HUES48 (cell line): ENCODE results near the gene RHBDF1.
"Not testable (repeated sequence)": the region's sequence is repeated elsewhere in the genome, so short reads cannot be mapped to it uniquely, and the experiment has no call there.

ENCODE experiments used
- H3K27ac ChIP-seq: one replicate; pipeline ENCODE4 v1.7.0; 2013; ENCODE audit warnings: low read depth, low read length, inconsistent platforms
- H3K27me3 ChIP-seq: 2 replicates; pipeline ENCODE4 v1.6.1; 2013; ENCODE audit warnings: mild to moderate bottlenecking, low read length; ENCODE audit not compliant: control insufficient read depth, insufficient read depth
- H3K36me3 ChIP-seq: 2 replicates; pipeline ENCODE4 v1.6.1; 2013; ENCODE audit warnings: low read length; ENCODE audit not compliant: control insufficient read depth, insufficient read depth
- H3K4me1 ChIP-seq: 2 replicates; pipeline ENCODE4 v1.6.1; 2013; ENCODE audit warnings: mild to moderate bottlenecking, low read length; ENCODE audit not compliant: control insufficient read depth, insufficient read depth
- H3K4me3 ChIP-seq: 2 replicates; pipeline ENCODE4 v1.5.1; 2013; ENCODE audit warnings: mild to moderate bottlenecking, low read depth, low read length
- H3K9ac ChIP-seq: 2 replicates; pipeline ENCODE4 v1.6.1; 2013; ENCODE audit warnings: mild to moderate bottlenecking, low read depth, low read length, moderate library complexity
- H3K9me3 ChIP-seq: 2 replicates; pipeline ENCODE4 v1.6.1; 2013; ENCODE audit warnings: low read length; ENCODE audit not compliant: control insufficient read depth, insufficient read depth

Gene RHBDF1

GRCh38 chr16:33154-33876, 39.1 kb downstream of the RHBDF1 start:
- H3K9ac ChIP-seq, H3K27ac ChIP-seq, H3K4me3 ChIP-seq, H3K36me3 ChIP-seq, H3K4me1 ChIP-seq, H3K27me3 ChIP-seq, H3K9me3 ChIP-seq: not testable (repeated sequence)

GRCh38 chr16:30627-31026, 41.8 kb downstream of the RHBDF1 start:
- H3K4me1 ChIP-seq, H3K4me3 ChIP-seq, H3K27ac ChIP-seq, H3K9ac ChIP-seq, H3K27me3 ChIP-seq, H3K36me3 ChIP-seq, H3K9me3 ChIP-seq: not testable (repeated sequence)

GRCh38 chr16:25926-26348, 46.5 kb downstream of the RHBDF1 start:
- not testable (repeated sequence) for H3K9ac ChIP-seq, H3K27ac ChIP-seq, H3K9me3 ChIP-seq, H3K4me3 ChIP-seq, H3K4me1 ChIP-seq, H3K27me3 ChIP-seq, H3K36me3 ChIP-seq

GRCh38 chr16:24151-24550, 48.3 kb downstream of the RHBDF1 start:
- H3K9me3 ChIP-seq, H3K4me1 ChIP-seq, H3K9ac ChIP-seq, H3K36me3 ChIP-seq, H3K4me3 ChIP-seq, H3K27ac ChIP-seq, H3K27me3 ChIP-seq: not testable (repeated sequence)

- not testable (repeated sequence) for H3K4me1 ChIP-seq, H3K27me3 ChIP-seq, H3K9ac ChIP-seq, H3K36me3 ChIP-seq, H3K9me3 ChIP-seq, H3K27ac ChIP-seq, H3K4me3 ChIP-seq
These were observed 51.5 kb downstream of the RHBDF1 start for GRCh38 chr16:20886-21285.

- not testable (repeated sequence) for H3K27ac ChIP-seq, H3K4me1 ChIP-seq, H3K9me3 ChIP-seq, H3K4me3 ChIP-seq, H3K27me3 ChIP-seq, H3K9ac ChIP-seq, H3K36me3 ChIP-seq
These were observed 55.2 kb downstream of the RHBDF1 start for GRCh38 chr16:17062-17765.

GRCh38 chr16:10772-11171, 61.7 kb downstream of the RHBDF1 start:
- H3K9ac ChIP-seq, H3K27me3 ChIP-seq, H3K27ac ChIP-seq, H3K4me3 ChIP-seq, H3K4me1 ChIP-seq, H3K9me3 ChIP-seq, H3K36me3 ChIP-seq: not testable (repeated sequence)

- no peaks in the 10 kb centered on the region for H3K4me1 ChIP-seq
- no peaks in the 10 kb centered on the region for H3K27me3 ChIP-seq
- H3K4me3 ChIP-seq = no peak overlapping the region
- H3K27ac ChIP-seq = no peak overlapping the region
- H3K36me3 ChIP-seq = no peaks in the 10 kb centered on the region
- no peaks in the 10 kb centered on the region for H3K9me3 ChIP-seq
- H3K9ac ChIP-seq = no peak overlapping the region
These were observed 62.3 kb downstream of the RHBDF1 start for GRCh38 chr16:9903-10665.
